GM19395 (cell line): ENCODE data around the gene FRY.

Experiments
- ATAC-seq: cut with Tn5 transposase; IDR thresholded peaks from one replicate; pipeline ENCODE4 v1.9.1; 2021; ENCODE audit warnings: mild to moderate bottlenecking, moderate library complexity; ENCODE audit not compliant: unreplicated experiment

FRY gene

GRCh38 chr13:32016119-32016518 is 15.5 kb upstream of the FRY start:
- no peak for ATAC-seq

DNA sequence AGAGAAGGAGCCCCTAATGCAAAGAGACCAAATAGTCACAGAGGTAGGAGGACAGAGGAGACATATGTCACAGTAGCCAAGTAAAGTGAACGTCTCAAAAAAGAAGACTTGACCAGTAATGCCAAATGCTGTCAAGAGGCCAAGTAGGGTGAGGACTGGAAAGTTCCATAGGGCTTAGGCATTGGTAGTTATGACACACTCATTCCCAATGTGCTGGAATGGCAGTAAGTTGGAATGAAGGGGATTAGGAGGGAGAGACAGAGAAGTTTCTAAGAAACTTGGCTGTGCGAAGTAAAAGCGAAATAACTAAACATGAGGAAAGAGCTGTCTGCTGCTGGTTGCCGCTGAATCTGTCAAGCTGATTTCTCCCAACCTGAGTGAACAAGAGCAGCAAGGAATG is 14.9 kb upstream of the FRY start:
- ATAC-seq: no peak

- ATAC-seq: no peak
Measured at GRCh38 chr13:32017474-32017873, 14.1 kb upstream of the FRY start.

GRCh38 chr13:32019612-32020233 is 11.9 kb upstream of the FRY start:
- peak; percentile 61 for ATAC-seq

DNA sequence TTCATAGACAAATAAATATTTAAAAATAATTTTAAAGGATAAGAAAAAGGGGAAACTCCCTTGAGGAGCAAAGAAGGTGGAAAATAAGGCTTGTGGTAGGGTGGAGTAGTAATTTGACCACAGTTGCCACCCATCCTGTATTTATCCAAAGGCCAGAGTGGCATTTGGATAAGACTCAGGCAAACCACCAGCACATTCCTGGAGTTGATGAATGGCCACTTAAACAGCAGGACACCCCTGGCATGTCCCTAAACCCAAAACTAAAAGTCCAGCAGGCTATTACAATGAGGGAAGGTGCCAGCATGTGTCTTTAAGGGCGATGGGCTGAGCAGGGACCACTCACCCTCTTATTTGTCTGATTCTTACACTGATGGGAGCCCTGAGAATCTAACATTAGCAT is 9.8 kb upstream of the FRY start:
- ATAC-seq: no peak

DNA sequence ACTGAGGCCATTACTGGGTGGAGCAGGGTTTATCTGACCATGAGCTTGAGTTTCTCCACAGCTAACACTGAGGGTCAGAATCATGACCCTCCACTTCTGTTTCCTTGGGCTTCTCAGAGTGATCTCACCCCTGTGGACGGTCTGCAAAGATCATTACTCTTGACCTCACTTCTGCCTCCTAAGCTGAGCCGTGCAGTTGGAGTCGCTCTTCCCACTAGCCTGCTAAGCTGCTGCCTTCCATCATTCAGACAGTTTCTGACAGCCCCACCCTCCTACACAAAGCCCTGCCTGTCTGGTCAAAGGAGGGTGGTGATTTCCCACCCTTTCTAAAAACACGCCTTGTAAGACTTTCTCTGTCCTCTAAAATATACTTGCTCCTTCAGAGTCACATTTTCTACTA is 9.3 kb upstream of the FRY start:
- ATAC-seq: no peak

- ATAC-seq: no peak
Measured at GRCh38 chr13:32023096-32023495, 8.5 kb upstream of the FRY start.

- no peak for ATAC-seq
Measured at GRCh38 chr13:32023698-32024097, 7.9 kb upstream of the FRY start.

GRCh38 chr13:32024750-32025149 is 6.8 kb upstream of the FRY start:
- no peak for ATAC-seq

DNA sequence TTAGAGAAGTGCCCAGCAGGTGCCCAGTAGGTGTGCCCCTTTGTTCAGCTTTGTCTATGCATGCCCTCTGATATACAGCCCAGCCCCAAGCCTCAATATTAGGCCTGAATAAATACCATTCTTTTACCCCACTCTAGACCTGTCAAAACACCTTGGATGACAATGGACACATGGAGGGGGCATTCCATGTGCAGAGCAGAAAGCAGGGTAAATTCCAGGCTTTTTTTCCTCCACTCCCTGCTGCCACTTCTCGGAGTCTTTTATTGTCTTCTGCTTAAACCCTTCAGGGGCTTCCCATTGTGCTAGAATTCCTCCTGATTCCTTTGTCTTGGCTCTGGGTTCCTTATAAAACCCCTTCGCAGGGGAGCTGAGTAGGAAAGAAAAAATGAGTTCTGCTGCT is 5.8 kb upstream of the FRY start:
- ATAC-seq: no peak

DNA sequence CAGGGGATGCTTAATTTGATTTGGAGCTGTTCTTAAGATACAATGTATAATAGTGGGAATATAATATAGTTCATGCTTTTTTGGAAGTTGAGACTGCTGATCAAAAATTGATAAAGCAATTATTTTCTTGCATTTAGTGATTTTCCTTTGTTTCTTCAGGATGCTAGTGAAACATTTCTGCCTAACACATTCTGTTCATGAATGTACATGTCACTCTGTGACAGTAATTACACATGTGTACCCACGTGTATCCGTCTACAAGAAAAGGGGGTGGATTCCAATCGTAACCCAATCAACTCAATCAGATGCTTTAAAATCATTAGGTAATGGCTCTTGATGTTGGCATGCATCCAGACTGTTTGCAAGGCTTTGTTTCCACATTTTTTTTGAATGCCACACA is 5.0 kb upstream of the FRY start:
- ATAC-seq: no peak

- no peak for ATAC-seq
Measured at GRCh38 chr13:32028711-32029110, 2.9 kb upstream of the FRY start.

GRCh38 chr13:32029684-32030083 is 1.9 kb upstream of the FRY start:
- ATAC-seq: no peak

GRCh38 chr13:32031815-32032370 is 319 bp downstream of the FRY start:
- ATAC-seq: no peak

GRCh38 chr13:32032759-32033158 is 1.2 kb downstream of the FRY start:
- no peak for ATAC-seq

GRCh38 chr13:32033744-32034143 is 2.2 kb downstream of the FRY start:
- ATAC-seq: no peak

GRCh38 chr13:32035716-32036115 is 4.1 kb downstream of the FRY start:
- ATAC-seq: no peak

GRCh38 chr13:32036126-32036695 is 4.6 kb downstream of the FRY start:
- no peak for ATAC-seq

DNA sequence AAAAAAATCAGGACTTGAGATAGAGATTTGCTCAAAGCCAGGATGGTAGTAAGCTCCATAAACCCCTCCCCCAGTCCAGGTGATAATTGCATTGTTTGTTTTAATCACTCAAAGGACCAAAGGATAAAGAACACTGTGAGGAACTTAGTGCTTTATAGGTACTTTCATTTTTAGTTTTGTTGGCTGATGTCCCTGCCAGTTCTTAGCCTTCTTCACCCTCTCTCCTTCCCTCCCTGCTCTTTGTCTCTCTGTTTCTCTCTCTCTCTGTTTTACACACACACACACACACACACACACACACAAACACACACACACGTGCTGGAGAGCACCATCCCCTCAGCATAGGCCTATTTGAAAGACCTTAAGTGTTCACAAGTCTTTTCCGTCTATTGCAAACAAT is 5.2 kb downstream of the FRY start:
- ATAC-seq: no peak

DNA sequence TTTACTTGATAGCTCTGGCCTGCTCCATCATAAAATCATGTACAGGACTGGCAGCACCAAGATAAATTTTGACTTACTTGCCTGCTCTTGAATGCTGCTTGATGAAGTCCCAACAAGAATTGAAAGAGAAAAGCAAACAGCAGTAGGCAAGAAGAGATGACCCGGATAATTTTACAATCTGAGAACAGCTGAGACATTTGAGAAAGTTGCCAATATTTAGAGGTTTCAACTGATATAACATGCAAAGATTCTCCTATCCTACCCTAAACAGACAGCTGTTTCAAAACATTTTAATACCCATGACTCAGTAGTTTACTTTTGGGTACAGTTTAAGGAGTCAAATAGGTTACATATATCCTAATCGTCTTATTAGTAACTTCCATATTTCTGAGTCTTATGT is 5.9 kb downstream of the FRY start:
- no peak for ATAC-seq

DNA sequence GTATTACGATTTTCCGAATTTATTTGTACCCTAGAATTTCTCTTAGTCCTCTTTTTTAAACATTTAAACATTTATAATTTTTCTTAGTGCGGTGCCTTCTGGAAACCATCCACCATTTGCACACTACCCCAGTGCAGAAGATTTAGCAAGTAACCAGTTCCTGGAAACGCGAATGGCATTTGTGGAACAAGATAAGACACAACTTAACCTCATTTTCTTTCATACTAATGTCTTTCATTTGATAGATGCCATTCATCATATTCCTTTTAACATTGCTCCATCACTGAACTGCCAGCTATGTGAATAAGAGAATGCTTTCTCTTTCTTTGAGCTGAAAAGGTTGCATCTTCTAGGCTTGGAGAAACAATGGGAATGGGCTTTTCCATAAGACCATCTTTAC is 6.8 kb downstream of the FRY start:
- ATAC-seq: no peak

GRCh38 chr13:32039056-32039455 is 7.5 kb downstream of the FRY start:
- no peak for ATAC-seq

DNA sequence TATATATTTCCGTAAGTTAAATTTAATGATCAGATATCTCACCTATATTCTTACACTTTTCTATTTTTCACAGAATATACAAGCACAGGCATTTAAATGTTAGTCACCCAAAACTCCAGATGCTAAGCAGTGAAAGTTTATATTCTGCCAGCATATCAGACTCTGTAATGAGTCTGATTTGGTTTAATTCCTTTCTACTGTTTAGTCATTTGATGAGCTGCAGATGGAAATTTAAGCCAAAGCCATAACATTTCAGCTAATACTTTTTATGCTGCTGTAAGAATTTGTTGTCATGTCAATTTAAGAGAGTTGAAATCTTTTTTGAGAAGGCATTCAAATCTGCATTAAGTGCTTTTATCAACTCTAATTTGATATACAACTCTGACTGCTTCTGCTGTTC is 8.0 kb downstream of the FRY start:
- no peak for ATAC-seq
